ENCODE results near the gene PRSS1. TPM values are rescaled to one million over a fixed set of nuclear protein-coding genes. Genes with fewer than 3 reads are reported as not detected.

PRSS1 gene
- total and polyA plus RNA-seq, 2 donors (not counting 3 experiments of a cell fraction or from before 2014, with no cell fraction given): not detected

DNA sequence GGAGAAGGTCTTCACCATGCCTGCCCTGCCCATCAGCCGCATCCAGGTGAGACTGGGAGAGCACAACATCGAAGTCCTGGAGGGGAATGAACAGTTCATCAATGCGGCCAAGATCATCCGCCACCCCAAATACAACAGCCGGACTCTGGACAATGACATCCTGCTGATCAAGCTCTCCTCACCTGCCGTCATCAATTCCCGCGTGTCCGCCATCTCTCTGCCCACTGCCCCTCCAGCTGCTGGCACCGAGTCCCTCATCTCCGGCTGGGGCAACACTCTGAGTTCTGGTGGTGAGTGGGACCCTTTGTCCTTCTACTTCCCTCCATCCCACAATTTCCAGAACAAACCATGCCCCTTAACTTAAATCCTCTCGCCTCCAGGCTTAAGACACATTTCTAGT, 24.0 kb downstream of the PRSS1 start:
- H3K9ac ChIP-seq (replicated peaks; ENCODE audit: extremely low read depth, insufficient read depth, low read length): no peak overlapping the region
- H4K20me1 ChIP-seq (replicated peaks; ENCODE audit: control insufficient read depth, extremely low read depth, insufficient read depth, low read length): no peaks in the 10 kb centered on the region
- CTCF ChIA-PET: no interaction called here
- H3K27ac ChIP-seq (ENCODE audit: insufficient read depth, low read depth, low read length): no peak overlapping the region
- H3K4me3 ChIP-seq (replicated peaks in 1 of 3; ENCODE audit: insufficient read depth in 1 of 3, low read depth in 1 of 3, low read length in 3 of 3): no peak overlapping the region
- no peaks in the 10 kb centered on the region for H3K9me3 ChIP-seq (replicated peaks; ENCODE audit: control insufficient read depth, insufficient read depth, low read length)
- H3K4me1 ChIP-seq (ENCODE audit: control insufficient read depth, extremely low read depth, insufficient read depth, low read length): peaks cover 13% of the 10 kb centered on the region
- BruUV-seq (replicated peaks): no TSS peak
- no peaks in the 10 kb centered on the region for H3K36me3 ChIP-seq (ENCODE audit: control insufficient read depth in 2 of 2, extremely low read depth in 1 of 2, insufficient read depth in 2 of 2, low read length in 2 of 2)
- FAIRE-seq: no peak
- intact Hi-C loops (cut with micrococcal nuclease) (no loop called here), dilution Hi-C loops (cut with MboI; ENCODE audit: extremely low pct_ligation_motif_present, low sequenced_read_pairs) (no loop called here)
- POLR2A ChIA-PET: no interaction called here
- peaks cover 7 to 22% of the 10 kb centered on the region in 2 experiments for H3K27me3 ChIP-seq (ENCODE audit: control insufficient read depth in 2 of 2, insufficient read depth in 2 of 2, low read length in 2 of 2)
- H3K79me2 ChIP-seq (ENCODE audit: control insufficient read depth, insufficient read depth, low read length): no peaks in the 10 kb centered on the region
- TF ChIP-seq EZH2 (IDR thresholded peaks at IDR 0.05; ENCODE audit: borderline replicate concordance, low read depth, low read length, severe bottlenecking) (no peak), MAX (IDR thresholded peaks at IDR 0.05; ENCODE audit: insufficient read depth, insufficient read length) (no peak), POLR2A (IDR thresholded peaks at IDR 0.05; ENCODE audit: low read depth, low read length) (no peak), MYC (IDR thresholded peaks at IDR 0.05; ENCODE audit: low read depth, low read length) (no peak), POLR2AphosphoS5 (IDR thresholded peaks at IDR 0.05; ENCODE audit: insufficient read depth, low read depth, low read length) (no peak), FOS (IDR thresholded peaks at IDR 0.05; ENCODE audit: borderline replicate concordance, insufficient read depth, low read length) (no peak), JUN (IDR thresholded peaks at IDR 0.05; ENCODE audit: borderline replicate concordance, insufficient read depth, insufficient read length, low read depth) (no peak), CTCF (IDR thresholded peaks at IDR 0.05; ENCODE audit: extremely low read depth in 1 of 2, insufficient read depth in 1 of 2, low read depth in 1 of 2, low read length in 2 of 2) (no peak)
- no peak for DNase-seq (ENCODE audit: low read depth, low spot score)
- no peak overlapping the region for H2AFZ ChIP-seq (ENCODE audit: low read depth, low read length)
- H3K4me2 ChIP-seq (ENCODE audit: insufficient read depth, low read length): no peak overlapping the region
- no peaks in the 10 kb centered on the region for H3K9me1 ChIP-seq (replicated peaks; ENCODE audit: control insufficient read depth, extremely low read depth, insufficient read depth, low read length)

Data from endothelial cell of umbilical vein (primary cell).